CD4-positive, alpha-beta T cell treated with Interleukin-17A for 4 hours (primary cell): ENCODE results near the gene SEC22C.

Experiments
- DNase-seq: peaks from one replicate; pipeline ENCODE4 v3.0.0-alpha.2; 2020; ENCODE audit warnings: mixed read lengths

SEC22C gene

GRCh38 chr3:42510325-42510724 is 71.4 kb downstream of the SEC22C start:
- DNase-seq, result no peak

GRCh38 chr3:42509111-42509510 is 72.7 kb downstream of the SEC22C start:
- no peak for DNase-seq

- no peak for DNase-seq
Observed at GRCh38 chr3:42508562-42508961, 73.2 kb downstream of the SEC22C start.

- DNase-seq, result no peak
Observed at GRCh38 chr3:42507761-42508335, 73.9 kb downstream of the SEC22C start.

- peak; percentile 42 for DNase-seq
Observed at GRCh38 chr3:42507252-42507651, 74.5 kb downstream of the SEC22C start.

GRCh38 chr3:42505849-42506410 is 75.8 kb downstream of the SEC22C start:
- DNase-seq, result no peak

GRCh38 chr3:42505128-42505848 is 76.5 kb downstream of the SEC22C start:
- DNase-seq, result no peak

- DNase-seq, result no peak
Observed at GRCh38 chr3:42504334-42505127, 77.2 kb downstream of the SEC22C start.

- no peak for DNase-seq
Observed at GRCh38 chr3:42503957-42504333, 77.8 kb downstream of the SEC22C start.

GRCh38 chr3:42503251-42503924 is 78.4 kb downstream of the SEC22C start:
- DNase-seq, result peak; percentile 28

- DNase-seq, result peak; percentile 98
Observed at GRCh38 chr3:42502429-42503250, 79.1 kb downstream of the SEC22C start, which contains the start of gene VIPR1. Gene VIPR1 (plus strand): TSS chr3:42502643. CDS start chr3:42502736, 93 bp downstream.

GRCh38 chr3:42501681-42502428 is 79.9 kb downstream of the SEC22C start:
- DNase-seq, result peak; percentile 80

- DNase-seq, result peak; percentile 17
Observed at GRCh38 chr3:42501321-42501680, 80.5 kb downstream of the SEC22C start.

GRCh38 chr3:42500909-42501308 is 80.9 kb downstream of the SEC22C start:
- DNase-seq, result no peak

- no peak for DNase-seq
Observed at GRCh38 chr3:42500091-42500490, 81.7 kb downstream of the SEC22C start.

GRCh38 chr3:42499478-42499871 is 82.3 kb downstream of the SEC22C start:
- DNase-seq, result no peak

GRCh38 chr3:42498791-42499477 is 82.8 kb downstream of the SEC22C start:
- DNase-seq, result no peak

GRCh38 chr3:42498034-42498433 is 83.7 kb downstream of the SEC22C start:
- no peak for DNase-seq
